GM23248 (cell line): Measurements from ENCODE around the gene UFD1.

Source experiments
- EZH2 ChIP-seq: fragments of 200-600 bp; sonication (generic); IDR thresholded peaks from 2 replicates; pipeline ENCODE4 v1.6.1; 2018; ENCODE audit warnings: antibody characterized with exemption, mild to moderate bottlenecking; ENCODE audit not compliant: insufficient read depth, poor library complexity, severe bottlenecking
- EZH2phosphoT487 ChIP-seq: fragments of 200-600 bp; sonication (generic); IDR thresholded peaks from 2 replicates; pipeline ENCODE4 v1.6.1; 2018; ENCODE audit warnings: antibody characterized with exemption, moderate library complexity, mild to moderate bottlenecking, low read depth; ENCODE audit not compliant: insufficient read depth

- no peak for TF ChIP-seq EZH2phosphoT487
- TF ChIP-seq EZH2: no peak
These were observed 25.3 kb downstream of the UFD1 start for GRCh38 chr22:19453718-19454117.
